Activated CD8-positive, alpha-beta memory T cell treated with anti-CD3 and anti-CD28 coated beads for 24 hours (primary cell): Measurements from ENCODE around the gene TLE3.

ENCODE experiments used
- DNase-seq: peaks from one replicate; pipeline ENCODE4 v3.0.0-alpha.2; 2020

The TLE3 gene

GRCh38 chr15:70098461-70099166 lies 897 bp upstream of the TLE3 start:
- no peak for DNase-seq

DNA sequence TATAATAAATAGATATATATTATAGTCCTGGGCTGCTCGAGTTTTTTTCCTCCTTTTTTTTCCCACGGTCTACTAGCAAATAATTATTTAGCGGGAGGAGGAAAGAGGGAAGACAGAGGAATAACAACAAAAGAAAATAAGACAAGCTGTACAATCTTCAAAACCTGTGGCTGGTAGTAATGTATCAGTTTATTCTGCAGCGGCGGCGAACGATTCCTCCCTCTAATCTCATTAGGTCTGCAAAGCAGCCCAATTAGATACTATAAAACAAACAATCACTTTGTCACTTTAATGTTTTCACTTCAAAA lies 390 bp upstream of the TLE3 start:
- DNase-seq, result no peak

DNA sequence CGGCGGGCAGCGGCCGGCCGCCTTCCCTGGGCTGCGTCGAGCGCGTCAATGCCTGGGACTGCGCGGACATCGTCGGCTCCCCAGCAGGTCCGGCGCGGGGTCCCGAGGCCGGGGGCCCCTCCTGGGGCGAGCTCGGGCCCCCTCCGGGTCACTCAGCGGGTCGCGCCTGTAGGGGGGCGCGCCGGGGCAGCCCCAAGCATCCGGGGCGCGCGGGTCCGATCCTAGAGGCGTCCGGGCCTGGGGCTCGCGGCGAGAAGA lies 725 bp downstream of the TLE3 start:
- DNase-seq, result no peak

DNA sequence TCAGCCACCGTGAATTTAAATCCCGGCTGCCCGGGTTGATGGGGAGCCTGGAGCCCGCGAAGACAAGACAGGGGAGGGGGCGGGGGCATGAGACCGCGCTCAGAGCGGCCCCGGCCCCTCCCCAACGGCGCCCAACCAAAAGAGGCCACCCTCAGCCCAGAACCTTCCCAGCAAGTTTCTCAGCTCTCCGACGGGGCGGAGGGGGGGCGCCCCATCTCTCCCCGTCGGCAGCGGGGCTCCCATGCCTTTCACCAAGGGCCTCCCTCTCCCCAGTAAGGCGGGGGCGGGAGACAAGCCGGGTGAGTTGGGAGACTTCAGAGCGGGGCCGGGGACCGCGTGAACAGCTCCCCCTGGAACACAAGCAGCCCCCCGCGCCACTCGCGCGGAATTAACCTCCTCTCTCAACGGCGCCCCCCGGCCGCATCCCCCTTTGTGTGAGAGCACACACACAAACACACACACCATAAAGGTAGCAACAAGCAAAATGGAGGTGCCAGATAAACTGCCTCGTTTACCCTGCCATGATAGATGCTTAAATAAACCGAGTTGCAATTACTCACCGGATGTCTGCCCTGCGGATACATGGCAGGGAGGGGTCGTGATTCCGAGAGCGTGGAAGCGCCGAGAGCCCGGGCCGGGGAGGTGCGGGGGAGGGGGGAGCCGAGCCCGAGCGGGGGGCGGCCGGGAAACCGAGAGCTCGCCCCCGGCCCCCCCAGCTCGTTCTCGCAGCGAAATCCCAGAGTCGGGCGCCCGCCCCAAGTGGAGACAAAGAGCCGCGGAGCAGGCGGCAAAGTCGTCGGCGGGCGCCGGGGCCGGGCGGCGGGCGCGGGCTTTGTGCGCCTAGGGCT lies 1.3 kb downstream of the TLE3 start:
- DNase-seq, result peak; percentile 86

- peak; percentile 81 for DNase-seq
These were observed 2.1 kb downstream of the TLE3 start for GRCh38 chr15:70095408-70096214.

- DNase-seq, result no peak
These were observed 2.9 kb downstream of the TLE3 start for GRCh38 chr15:70094690-70095311.

DNA sequence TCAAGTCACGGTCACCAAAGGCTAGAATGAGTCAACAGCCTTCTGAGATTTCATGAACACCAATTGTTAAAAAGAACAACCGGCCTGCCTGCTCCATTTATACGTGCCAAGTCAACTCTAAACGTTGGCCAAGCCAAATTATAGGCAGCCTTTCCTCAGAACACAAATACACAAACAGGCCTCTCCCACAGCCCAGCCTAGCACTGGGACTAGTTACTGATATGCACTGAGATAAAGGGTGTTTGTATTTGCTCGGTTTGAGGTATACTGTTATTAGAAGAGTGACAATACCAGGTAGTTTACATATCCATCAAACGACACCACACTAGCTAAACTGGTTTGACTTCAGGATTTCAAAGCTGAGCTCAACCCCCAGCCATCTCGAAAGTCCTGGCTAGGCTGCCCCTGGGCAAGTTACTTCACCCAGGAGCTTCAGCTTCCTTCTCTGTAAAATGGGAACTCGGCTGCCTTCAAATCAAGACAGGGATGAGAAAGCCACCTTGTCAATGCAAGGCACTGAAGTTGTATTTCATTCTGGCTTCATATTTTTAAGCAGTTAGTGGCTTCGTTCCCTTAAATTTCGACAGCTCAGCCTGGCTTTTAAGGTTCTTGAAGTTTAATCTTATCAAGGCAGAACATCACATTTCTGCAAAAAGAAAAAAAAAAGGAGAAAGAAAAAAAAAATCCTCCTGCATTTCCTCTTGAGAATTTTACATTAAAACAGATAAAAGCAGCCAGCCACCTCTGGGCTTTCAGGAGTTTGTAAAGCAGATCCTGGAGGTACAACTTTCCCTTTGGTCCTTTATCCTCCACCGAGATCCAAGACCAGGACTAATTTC lies 4.0 kb downstream of the TLE3 start:
- no peak for DNase-seq

DNA sequence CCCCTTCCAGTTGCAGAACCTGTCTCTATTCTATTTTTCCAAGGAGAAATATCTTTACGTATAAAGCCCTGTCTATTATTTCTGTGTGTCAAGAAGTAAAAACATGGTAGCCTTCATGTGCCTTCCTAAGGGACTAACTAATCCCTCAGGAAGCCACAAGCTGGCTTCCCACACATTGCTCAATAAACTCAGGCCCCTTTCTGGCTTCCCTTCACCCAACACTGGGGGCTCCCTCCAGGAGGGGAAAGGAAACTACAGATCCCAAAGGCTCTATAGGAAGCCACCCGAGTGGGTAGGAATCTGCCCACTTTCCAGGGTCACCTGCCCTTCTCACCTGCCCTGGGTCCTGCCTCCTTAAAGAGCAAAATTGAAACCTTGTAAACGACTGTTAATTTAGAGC lies 4.6 kb downstream of the TLE3 start:
- DNase-seq, result no peak

DNA sequence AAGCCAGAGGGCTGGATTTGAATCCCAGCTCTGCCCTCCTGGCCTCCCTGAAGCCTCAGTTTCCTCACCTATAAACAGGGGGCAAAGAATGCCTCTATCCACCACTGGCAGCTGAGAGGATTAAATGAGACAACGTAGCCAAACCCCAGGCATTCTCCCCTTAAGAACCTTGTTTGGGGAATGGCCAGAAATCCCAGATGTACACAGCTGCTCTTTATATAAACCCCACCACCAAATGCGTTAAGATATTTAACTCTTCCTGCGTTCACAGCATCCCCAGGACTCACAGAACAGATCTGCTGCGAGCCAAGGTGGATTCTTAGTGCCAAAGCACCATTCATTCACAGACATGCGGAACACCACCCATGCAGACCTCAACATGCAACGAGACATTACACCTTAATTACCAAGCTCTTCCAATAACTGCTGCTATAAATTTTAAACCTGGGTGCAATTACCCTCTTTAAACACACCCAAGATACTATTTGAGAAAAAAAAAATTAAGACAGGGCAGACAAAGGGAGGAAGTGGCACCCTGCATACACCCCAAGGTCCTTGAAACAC lies 5.2 kb downstream of the TLE3 start:
- no peak for DNase-seq

DNA sequence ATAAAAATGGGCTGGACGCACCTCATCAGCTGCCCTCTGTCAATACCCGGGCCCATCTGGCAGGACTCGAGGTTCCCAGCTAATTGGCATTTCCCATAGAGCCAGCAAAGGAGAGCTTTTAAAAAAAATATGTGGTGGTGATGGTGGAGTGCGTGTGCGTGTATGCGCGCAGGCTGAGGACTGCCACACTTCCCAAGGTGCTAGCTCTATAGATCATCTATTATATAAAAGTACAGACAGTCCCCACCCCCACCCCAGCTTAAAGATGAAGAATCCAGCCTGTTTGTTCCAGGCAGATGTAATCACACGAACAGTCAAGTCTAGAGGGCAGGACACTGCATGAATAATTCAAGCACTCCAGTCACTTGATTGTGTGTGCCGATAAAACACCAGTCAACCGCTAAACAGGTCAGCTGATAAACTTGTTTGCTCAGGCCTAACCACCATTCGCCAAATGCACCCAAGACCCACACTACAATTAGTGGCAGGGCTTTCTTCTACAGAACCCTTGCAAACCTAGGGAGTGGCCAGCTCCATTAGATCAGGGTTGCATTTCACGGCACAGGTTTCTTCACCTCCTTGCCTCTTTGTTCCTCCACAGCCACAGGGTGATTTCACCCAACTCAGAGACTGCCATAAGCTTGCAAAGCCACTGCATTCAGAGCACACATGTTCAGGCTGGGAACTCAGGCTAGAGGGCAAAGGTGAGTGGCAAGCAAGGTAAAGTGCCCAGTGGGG lies 5.8 kb downstream of the TLE3 start:
- DNase-seq, result no peak

DNA sequence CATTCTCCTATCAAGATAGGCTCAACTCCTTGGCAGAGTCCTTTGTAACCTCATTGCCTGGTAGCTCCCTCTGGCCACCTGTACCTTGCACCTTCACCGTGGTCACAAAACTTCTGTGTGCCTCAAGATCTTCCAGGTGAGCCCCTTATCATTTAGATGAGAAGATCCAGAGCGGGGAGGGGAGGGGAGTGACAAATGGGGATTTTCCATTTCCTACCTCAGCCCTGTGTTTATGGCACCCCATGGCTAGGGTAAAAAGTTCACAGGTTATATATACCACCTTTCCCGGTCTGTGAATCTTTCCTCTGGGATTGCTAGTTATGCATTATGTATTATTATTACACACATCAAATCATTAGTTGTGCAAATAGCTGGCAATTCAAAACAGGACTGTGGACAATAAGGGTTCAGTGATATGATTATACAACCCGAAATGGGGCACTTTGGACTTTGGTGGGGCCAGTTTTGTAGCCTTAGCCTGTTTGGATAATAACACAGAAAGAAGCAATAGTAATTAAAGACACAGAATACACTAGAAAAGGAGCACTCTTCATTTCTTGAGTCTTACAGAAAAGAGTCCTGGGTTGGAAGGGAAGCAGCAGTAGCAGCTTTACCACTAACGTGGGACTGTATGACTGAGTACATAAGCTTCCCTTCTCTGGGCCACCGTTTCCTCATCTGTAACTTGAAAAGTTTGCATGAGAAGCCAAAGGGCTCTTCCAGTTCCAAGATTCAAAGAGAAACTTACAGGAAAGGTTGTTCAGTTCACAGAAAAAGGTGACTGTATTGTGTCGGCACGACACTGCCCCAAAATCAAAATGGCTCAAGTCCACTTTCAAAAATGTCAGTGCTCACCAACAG lies 7.1 kb downstream of the TLE3 start:
- DNase-seq, result no peak

DNA sequence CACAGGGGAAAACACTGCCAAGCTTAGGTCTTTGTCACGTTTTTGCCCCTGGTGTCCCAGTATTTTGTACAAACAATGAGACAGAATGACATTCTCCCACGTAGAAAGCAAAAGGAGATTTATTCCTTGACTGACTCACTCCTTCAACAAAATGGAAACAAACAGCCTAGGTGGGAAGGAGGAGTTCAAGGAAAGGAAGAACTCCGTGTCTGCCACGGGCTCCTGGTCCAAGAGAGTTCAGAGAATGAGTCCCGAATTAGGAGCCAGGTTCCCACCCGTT lies 8.1 kb downstream of the TLE3 start:
- DNase-seq, result no peak

DNA sequence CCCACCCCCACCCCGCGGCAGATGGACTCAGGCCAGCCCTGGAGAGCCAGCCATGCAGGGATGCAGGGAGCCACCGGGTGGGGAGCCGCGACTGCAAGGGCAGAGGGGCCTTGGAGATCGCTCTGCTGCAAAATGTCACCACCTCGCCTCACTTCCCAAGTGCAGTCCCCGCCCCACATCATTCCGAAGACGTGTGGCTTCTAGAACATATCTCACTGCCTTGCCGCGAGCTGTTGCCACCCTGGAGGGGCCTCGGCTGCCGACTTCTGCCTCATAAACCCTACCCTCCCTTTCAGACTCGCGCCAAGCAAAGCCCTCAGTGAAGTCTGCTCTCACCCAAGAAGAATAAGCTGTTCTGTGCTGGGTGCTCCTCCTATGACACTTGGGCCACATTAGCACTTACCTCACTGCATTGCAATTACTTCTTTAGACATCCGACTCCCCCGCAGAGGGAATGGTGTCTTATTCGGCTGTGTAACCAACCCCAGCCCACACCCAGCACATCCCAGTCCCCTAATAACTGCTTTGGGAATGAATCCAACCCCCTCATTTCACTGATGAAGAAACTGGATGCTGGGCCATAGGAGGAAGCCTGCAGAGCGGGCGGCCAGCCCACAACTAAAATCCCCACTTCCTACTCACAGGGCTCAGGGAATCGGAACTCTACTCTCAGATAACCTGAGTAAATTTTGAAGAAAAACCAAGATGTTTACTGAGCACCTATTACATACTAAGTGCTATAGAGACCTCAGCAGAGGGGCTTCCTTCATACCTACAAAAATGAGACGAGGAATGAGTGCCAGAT lies 8.6 kb downstream of the TLE3 start:
- no peak for DNase-seq

DNA sequence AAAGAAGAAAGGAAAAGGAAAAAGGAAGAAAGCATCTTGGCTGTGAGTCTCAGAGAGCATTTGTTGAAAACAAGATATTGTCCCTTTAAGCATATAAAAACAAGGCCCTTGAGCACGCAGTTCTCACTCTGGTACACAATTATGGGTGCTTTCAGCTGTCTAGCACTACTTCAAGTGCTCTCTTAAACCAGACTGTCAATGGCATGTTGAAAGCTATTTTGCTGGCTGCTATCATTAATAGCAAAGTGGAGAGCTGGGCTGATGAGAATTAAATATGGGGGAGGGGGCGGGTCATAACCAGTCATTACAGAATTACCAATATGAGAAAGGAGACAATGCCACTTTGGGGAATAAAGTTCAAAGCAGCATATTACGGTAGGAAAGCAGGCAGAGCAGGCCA lies 9.3 kb downstream of the TLE3 start:
- DNase-seq, result no peak

- no peak for DNase-seq
These were observed 9.9 kb downstream of the TLE3 start for GRCh38 chr15:70087708-70088352.

DNA sequence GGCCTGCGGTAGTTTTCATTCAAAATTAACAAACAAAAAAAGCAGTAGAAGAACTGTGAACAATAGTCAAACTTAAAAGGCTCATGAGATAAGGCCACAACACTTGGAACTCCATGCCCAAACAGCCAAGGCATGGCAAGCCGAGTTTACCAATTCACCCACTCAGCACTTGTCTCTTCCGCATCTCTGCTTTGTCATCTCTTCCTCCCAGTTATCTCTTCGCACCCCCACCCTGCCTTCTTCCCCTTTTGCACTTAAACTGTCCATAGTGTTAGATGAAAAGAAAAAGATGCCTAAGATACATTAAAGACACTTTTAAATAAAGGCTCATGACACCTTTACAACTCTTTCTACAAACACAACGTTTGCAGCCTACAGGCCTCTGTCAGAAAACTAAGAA lies 11.1 kb downstream of the TLE3 start:
- no peak for DNase-seq

GRCh38 chr15:70084461-70084860 lies 13.3 kb downstream of the TLE3 start:
- DNase-seq, result no peak

- no peak for DNase-seq
These were observed 13.8 kb downstream of the TLE3 start for GRCh38 chr15:70083946-70084345.

DNA sequence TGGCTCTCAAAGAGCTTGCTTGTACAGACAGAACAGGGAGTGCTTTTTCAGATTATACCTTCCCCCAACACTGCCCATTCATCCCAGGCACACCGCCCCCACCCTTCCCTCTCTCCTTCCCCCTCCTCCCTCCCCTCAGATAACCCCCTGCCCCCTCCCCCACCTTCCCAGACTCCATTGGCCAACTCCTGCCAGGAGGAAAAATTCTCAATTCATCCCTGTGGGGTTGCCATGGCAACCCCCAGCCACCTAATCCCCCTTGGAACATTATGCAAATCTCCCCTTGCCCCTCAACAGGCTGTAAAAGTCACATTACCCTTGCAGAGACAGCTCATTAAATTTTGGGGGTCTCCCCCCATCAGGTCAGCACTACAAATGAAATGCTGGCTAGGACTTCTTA lies 14.3 kb downstream of the TLE3 start:
- no peak for DNase-seq
